GM18499 (cell line): Measurements from ENCODE around the gene ADGRD2.

Experiments used
- ATAC-seq: cut with Tn5 transposase; IDR thresholded peaks from one replicate; pipeline ENCODE4 v1.9.1; 2021; ENCODE audit warnings: moderate number of reproducible peaks; ENCODE audit not compliant: insufficient read depth, unreplicated experiment

ADGRD2 gene

DNA sequence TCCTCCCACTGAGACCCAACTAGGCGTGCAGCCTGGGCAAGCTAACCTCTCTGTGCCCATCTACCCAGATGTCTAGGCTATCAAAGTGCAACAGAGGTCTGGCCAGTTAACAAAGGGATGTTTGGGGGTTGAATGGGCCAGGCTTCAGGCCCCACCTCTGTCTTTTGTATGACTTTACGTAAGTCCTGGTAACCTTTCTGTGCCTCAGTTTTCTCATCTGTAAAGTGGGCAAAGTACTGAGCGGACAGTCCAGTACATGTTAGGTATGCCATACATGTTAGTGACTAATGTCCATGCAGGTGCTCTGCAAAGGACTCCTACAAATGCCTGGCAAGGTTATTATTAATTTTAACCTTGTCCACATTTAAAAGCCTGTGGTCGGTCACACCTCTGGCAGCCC lies 43.0 kb downstream of the ADGRD2 start:
- no peak for ATAC-seq

DNA sequence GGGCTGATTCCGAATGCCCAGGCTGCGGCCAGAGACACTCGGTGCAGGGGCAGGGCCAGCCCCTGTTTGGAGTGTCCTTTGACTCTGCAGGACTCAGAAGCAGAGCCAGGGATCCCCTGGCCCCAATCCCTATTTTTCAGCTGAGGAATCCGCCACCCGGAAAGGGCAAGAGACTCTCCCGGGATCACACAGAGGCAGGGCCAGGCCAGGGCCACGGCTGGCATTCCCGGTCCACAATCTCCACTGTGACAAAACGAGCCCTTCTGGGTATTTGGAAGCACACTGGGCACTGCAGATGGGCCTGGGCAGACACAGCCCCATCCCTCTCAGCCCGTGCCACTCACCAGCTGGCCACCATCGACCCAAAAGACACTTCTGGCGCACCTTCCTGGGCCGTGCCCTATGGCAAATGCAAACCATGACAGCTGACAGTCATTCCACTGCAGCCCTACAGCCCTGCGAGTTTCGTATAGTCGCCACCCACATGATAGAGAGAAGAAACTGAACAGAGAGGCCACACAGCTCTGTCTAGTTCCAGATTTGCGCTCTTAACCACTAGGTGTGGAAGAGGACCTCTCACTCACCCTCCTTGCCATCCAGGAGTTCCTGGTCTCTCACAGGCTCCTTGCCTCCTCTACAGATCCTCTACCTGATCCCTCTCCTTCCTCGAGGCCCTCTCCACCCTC lies 43.7 kb downstream of the ADGRD2 start:
- ATAC-seq: no peak

DNA sequence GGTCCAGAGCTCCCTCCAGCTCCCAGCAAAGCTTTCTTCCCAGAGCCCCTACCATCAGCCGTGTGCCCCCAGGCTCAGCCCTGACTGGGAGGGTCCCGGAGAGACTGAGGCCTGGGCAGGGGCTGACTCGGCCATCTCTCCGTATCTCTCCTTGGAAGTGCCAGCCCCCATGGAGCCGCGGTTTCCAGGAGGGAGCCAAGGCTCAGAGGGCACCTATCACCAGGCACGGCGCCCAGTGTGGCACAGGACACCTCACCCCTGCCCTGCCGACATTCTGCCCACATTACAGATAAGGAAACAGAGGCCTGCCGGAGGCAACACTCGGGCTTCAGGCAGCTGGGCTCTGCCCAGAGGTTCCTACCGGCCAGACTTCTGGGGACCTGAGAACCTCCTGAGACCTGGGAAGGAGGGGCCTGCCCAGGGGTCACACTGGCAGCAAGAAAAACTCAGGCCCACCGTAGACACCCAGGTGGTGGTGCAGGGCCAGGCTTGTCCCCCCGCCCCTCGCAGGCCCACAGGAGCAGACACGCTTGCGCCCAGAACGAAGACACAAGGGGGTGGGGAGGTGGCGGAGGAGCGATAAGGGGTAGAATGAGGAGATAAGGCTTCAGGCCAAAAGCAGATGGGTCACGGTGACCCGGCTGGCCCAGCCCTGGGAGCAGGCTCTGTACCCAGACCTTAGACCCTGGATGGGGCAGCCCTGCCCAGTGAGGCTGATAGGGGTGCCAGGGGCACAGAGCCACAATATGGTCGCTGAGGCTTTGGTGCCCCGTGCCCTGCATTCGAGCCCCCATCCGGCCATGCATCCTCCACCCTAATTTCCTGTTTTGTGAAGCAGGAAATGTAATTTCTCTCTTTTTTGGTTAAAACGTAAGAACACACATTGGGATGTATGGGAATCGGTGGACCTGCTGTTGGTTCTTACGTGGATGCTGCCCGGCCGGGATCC lies 45.1 kb downstream of the ADGRD2 start:
- ATAC-seq: no peak

DNA sequence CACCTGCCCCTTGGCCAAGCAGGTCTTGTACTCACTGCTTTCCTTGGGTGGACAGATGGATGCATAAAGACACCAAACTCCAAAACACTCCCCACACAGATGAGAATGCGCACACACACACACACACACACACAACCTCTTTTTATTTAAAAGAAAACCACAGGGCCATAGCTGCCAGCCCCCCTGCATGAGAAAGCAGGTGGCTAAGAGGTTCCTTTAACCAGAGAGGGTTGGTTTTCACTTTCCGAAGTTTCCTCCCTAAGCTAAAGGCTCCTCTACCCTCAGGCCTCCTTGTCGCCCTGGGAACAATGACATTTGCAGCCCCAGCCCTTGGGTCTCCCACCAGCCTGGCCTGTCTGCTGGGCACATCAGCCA lies 45.8 kb downstream of the ADGRD2 start:
- no peak for ATAC-seq

DNA sequence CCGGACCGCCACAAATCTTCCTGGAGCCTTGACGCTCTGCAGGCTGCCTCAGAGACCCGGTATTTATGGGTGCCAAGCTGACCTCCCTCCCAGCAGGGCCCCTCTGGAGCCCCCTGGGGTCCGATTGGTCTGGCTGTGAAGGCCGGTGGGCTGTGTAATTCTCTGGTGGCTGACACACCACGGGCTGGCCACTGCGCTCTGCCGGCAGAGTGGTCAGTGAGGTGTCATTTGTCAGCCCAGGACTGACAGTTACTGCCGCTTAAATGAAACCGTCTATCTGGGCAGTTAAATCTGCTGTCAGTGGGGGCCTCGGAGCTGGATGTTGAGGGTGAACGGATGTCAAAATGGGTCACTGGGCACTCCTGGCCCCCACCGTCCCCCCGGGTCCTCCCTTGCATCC lies 46.2 kb downstream of the ADGRD2 start:
- no peak for ATAC-seq

DNA sequence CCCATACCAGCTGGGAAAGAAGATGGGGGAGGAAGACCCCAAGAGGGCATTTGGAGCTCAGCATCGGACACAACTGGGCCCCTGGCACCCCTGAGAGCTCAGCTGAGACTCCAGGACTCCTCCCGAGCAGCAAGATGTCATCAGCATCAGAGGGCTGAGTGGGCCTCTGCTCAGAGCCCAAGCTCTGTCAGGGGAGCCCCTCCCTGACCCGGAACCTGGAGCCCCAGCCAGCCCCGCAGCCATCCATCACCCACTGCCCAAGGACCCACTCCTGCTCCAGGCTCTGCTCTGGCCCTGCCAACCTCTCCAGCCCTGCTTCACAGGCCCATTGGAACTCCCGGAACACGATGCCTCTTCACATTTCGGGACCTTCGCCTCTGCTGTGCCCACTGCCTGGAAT lies 47.2 kb downstream of the ADGRD2 start:
- no peak for ATAC-seq

DNA sequence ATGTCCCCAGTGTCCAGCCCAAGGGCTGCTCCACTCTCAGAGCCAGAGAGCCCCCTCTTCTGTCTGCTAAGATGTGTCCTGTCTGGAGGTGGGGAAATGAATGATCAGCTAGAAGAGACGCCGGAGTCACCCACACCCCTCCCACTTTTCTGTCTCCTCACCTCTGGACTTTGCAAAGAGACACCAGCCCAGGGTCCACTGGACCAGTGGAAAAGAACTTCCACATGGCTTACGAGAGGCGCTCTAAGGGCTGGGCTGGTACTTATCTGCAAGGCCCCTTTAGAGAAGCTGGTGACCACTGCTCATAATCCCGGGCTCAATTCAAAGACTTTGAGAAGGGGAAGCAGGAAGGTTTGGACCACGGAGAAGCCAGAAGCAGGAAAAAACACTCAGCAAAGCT lies 47.8 kb downstream of the ADGRD2 start:
- ATAC-seq: no peak

DNA sequence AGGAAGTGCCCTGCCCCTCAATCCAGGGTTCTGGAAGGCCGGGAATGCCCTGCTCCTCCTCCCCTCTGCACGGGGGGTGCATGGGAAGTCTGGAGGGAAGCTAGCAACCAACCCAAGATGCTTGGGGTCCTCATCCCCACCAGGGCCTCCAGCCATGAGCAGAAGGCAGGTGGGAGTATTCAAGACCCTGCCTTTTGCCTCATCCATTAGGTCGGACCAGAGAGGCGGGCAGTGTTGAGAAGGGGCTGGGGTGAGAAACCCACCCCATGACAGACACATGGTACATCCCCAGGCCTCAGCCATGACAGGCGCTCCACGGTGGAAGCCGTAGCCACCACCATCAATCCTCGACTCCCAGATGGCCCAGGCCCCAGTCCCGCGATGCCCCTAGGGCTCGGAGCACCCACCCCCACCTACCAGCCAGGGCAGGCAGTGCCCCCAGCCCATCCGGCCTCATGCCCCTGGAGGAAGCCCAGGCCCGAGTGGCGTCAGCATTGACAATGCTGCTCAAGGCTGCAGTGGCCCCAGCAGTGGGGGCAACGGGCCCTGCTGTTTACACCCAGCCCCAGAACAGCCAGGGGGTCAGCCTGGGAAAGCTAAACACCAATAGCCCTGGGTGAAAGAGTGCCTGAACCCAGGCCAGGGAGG lies 48.4 kb downstream of the ADGRD2 start:
- ATAC-seq: no peak

DNA sequence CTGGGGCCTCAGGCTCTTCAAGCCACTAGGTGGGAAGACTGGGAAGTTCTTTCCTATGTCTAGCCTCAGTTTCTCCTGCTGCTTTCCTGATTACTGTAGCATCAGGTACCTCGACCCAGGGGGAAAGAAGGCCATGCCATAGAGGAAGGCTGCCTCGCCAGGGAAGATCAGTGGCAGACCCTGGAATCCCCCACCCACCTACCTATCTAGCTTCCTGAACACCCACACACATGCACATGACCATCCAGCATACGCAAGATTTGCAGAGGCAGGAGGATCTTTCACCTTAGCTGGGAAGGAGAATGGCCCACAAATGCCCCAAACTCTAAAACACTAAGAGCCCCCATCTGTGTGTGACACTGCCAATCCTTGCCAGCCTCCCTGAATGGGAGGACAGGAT lies 49.0 kb downstream of the ADGRD2 start:
- no peak for ATAC-seq

DNA sequence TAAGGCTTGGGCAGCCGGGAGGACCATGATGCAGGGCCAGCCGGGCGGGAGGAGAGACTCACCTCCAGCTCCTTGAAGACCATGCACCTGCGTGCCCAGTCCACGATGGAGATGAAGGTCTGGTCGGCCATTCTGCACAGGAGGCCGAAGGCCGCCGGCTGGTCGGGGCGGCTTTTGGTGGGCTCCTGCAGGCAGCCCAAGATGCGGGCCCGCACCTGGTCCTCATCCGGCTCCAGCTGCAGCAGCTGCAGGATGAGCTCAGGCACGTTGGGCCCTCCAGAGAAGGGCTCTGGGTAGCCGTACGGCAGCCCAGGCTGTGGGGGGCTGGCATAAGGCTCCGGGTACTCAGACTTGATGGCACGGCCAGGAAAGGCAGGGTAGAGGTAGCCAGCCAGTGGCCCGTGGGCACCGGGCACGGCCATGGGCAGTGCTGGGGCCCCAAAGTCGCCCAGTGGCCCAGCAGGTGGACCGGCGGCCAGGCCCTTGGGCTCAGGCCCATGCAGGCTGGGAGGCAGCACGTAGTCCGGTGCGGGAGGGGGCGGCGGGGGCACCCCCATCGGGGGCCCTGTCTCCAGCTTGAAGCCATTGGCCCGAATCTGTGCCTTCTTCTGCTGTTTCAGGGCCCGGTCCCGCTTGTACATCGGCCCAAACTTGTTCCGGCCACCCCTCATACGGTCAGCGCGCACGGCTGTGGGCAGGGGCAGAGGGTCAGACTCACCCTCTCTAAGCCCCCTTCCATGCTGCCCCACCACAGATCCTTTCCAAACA lies 50.0 kb downstream of the ADGRD2 start:
- ATAC-seq: no peak

DNA sequence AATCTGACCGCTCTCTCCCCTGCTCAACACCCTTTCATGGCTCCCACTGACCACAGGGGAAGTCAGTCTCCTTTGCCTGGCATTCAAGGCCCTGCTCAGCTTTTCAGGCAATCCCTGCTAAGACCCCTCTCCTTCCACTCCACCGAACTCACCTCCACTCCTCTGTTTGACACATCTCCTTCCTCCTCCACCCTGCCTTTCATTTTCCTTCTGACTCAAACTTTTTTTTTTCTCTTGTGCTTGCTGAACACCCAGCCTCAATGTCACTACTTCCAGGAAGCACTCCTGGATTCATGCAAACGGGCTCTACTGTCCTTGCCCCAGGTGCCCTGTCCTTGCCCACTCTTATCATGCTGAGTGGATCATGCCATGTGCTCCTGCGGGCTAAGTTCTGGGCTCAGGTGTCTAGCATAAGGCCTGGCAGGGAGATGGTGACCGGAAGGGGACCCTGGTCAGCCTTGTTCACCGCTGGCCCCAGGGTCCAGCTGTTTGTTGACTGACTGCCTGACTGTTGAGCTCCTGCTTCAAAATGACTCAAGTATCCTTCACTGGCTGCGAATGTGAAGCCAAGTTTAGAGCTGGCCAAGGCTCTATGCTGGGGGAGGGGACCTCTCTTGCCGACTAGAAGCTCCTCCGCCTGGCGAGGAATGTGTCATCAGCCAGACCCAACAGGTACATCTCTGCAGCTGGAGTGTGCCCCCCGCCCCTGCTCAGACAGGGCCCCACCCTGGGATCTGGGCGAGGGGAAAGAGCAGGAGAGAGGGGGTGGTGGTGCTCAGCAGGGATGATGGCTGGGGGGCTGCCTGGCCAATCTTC lies 50.8 kb downstream of the ADGRD2 start:
- no peak for ATAC-seq

DNA sequence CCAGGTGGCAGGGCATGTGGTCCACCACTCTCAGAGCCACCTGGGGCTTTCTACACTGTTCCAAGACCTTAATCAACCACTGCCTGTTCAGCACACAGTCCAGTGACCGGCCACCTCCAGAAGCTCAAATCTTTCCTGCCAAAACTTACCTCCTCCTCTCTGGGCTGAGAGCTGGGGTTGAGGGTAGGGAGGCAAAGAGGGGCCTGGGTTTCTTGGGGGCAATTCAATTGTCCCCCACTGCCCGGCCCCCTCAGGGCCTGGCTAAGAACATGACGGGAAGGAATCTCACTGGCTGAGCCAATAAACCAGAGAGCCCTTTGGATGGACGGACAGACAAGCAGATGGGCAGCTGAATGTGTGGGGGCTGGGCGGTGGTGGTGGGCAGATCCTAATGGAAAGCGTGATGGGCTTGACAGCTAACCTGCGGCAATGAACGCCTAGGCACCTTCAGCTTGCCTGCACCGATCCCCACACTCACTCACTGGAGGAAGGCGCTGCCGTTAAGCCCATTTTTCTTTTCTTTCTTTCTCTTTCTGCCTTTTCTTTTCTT lies 51.6 kb downstream of the ADGRD2 start:
- no peak for ATAC-seq

DNA sequence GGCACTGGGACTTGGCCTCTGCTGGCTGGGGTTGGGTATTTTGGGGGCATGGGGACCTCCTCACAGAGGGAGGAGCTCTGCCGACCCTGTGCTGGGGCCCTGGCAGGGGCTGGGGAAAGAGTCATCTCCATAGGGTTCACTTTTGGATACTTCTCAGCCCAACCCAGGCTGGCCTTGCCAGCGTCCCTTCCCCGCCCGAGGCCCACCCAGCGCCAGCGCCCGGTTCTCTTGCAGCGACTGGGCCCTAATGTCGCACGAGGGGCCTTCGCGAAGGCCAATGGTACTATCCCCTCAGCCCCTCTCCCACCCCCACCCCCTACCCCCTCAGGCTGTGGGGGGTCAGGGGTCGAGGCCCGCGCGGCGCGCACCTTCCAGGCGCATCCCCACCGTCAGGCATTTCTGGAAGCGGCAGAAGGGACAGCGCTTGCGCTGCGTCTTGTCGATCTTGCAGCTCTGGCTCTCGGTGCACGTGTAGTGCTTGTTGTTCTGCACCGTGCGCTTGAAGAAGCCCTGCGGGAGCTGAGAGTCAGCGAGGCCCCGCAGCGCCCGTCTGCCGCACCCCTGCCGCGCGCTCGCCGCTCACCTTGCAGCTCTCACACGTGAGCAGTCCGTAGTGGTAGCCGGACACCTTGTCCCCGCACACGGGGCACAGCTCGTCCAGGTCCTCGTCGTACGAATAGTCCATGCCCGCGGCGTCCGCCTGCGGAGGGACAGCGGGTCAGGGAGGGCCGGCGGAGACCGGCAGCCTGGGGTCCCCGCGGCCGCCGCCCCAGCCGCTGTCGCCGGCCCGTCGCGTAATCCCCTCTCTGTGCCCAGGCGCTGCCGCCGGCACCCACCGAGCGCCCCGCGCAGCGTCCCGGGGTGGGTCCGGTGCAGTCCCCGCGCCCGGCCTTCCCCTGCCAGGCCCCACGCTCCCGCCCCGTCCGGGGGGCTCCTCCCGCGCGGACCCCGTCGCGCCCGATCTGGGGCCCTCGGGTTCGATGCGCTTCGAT lies 52.8 kb downstream of the ADGRD2 start:
- ATAC-seq: no peak

DNA sequence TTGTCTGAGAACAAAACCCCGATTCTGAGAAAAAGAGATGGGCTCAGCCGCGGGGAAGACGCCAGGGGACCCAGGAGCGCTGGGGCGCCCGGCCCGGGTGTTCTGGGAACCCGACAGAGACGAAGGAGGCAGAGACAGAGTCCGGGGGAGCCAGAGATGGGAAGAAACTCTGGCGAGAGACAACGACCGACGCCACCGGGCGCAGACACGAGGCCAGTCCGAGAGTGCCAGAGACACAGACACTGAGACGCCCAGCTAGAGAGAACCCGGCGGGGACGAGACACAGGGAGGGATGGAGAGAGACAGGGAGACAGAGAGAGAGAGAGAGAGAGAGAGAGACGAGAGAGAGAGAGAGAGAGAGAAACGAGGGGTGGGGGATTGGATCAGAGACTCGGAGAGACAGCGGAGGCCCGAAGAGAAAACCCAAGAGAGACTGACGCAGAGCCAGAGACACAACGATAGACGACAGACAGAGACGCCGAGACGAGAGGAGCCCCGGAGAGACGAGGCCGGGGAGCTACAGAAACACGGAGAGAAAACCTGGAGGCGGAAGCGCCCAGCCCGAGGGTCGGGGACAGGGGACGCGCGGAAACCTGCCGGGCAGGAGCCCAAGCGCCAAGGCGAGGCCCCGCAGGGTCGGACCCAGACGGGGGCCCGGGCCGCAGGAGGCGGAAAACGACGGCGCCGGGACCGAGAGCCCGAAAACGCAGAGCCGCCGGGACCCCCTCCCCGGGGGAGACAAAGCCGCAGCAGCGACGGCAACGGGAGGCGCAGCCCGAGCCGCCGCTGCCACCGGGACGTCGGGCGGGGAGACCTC lies 53.7 kb downstream of the ADGRD2 start:
- ATAC-seq: no peak

DNA sequence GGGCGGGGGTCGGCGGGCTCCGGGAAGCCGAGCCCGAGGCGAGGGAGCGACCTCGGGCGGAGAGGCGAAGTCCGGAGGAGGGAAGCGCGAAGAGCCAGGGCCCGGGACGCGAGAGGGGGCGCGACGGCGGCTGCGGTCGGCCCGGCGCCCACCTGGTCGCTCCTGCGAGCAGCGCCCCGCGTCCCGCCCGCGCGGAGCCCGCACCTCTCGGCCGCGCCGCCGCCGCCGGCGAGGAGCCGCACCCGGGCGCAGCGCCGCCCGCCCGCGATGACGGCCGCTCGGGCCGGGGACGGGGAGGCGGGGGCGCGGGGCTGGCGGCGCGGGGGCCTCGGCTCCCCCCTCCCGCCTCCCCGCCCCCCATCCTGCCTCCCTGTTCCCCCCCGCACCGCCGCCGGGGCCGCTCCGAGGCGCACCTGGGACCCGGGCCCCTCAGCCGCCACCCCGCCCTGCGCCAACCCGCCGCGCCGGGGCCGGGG lies 54.3 kb downstream of the ADGRD2 start:
- ATAC-seq: no peak

DNA sequence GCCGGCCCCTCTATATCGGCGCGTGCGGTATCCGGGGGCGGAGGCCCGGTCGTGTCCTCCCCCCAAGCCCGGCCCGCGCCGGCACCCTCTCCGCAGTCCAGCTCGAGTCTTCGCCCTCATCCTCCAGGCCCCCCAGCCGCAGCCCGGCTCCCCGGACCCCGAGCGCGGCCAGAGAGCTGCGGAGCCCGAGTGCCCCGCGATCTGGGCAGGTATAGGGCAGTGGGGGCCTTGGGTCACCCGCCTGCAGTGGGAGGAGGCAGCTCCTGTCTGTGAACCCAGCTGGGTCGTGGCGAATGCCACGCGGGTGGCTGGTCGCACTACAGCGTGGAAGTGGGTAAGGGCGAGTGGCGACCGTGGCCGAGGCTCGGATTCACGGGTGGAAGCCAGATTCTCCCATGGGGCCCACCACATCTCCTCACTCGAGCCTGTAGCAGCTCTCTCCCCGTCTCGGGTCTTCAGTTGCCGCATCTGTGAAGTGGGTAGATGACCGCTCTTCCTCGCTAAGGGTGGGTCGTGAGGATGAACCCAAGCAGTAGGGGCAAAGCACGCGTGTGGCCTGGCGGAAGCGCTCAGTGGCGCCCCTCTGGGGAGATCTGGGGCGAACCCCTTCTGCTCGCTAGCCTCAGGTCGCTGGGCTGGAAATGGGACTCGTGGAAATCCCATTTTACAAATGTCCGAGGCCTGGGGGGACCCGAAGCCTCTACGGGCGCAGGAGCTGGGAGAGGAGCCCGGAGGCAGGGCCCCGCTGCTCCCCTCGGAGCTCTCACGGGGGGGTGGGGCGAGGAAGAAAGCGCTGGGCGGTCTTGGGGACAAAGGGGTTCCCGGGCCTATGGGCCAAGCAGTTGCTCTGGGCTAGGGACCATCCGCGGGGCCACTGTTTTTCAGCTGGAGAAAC lies 55.0 kb downstream of the ADGRD2 start:
- no peak for ATAC-seq
